ENCODE data around the gene TGFBI. TPM values are rescaled to one million over a fixed set of nuclear protein-coding genes. Genes with fewer than 3 reads are reported as not detected.
A peak's percentile ranks its signal among the peaks of the same experiment; 100 is the strongest.
"Not testable (repeated sequence)": the region's sequence is repeated elsewhere in the genome, so short reads cannot be mapped to it uniquely, and the experiment has no call there.

TGFBI gene
- total RNA-seq, 1 donor from 2014 or later, result 46.9 TPM

DNA sequence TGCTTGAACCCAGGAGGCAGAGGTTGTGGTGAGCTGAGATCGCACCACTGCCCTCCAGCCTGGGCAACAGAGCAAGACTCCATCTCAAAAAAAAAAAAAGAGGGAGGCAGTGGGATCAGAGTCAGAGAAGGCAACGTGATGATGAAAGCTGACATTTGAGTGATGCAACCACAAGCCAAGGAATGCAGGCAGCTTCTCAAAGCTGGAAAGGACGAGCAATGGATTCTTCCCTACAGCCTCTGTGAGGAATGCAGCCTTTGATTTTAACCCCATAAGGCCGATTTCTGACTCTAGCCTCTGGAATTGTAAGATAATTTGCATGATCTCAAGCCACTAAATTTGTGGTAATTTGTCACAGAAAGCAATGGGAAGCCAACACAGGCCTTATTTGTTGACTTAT lies 9.8 kb downstream of the TGFBI start:
- DNase-seq (ENCODE audit: low spot score), result no peak
- intact Hi-C loops (cut with DNase I), result loop anchor here (10.0 kb wide), 1 partner anchor 46 kb away; no protein-coding TSS in a partner anchor

DNA sequence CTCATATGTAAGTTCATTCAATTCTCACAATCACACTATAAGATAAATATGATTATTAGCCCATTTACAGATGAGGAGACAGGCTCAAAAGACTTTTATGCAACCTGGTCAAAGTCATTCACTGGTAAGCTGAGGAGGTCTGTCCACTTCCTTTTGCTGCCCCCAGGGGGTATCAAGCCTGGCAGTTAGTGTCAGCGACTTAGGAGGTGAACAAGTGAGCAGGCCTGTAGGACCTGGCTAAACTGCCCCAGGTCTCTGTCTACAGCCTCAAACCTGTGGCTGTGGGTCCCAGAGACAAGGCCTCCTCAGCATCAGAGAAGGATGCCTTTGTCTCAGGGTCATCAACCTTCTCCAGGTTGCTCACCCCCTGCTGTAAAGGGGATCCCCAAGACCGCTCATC lies 10.4 kb downstream of the TGFBI start:
- intact Hi-C loops (cut with DNase I), result loop anchor here (10.0 kb wide), 1 partner anchor 46 kb away; no protein-coding TSS in a partner anchor

GRCh38 chr5:136040746-136041415 lies 12.1 kb downstream of the TGFBI start:
- DNase-seq (ENCODE audit: low spot score), result peak; percentile 24
- intact Hi-C loops (cut with DNase I), result no loop called here

More for the DNA sequence above, 10.4 kb downstream of the TGFBI start:
- DNase-seq (ENCODE audit: low spot score), result no peak

DNA sequence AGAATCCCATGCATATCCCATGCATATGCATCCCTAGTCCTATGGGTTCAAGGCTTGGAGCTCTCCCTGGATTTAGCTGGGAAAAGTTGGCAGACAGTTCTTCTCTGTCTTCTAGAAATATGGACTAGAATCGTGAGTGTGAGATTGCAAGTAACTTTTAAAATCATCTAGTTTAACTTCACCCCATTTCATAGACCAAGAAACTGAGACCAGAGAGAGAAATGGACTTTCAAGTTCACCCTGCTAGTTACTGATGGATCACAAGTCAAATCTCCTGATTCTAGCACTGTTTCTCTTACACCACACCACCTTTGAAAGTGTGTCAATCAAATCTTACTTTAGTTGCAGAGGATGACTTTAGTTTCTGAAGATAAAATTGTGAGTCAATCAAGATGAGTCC lies 13.4 kb downstream of the TGFBI start:
- intact Hi-C loops (cut with DNase I), result no loop called here

DNA sequence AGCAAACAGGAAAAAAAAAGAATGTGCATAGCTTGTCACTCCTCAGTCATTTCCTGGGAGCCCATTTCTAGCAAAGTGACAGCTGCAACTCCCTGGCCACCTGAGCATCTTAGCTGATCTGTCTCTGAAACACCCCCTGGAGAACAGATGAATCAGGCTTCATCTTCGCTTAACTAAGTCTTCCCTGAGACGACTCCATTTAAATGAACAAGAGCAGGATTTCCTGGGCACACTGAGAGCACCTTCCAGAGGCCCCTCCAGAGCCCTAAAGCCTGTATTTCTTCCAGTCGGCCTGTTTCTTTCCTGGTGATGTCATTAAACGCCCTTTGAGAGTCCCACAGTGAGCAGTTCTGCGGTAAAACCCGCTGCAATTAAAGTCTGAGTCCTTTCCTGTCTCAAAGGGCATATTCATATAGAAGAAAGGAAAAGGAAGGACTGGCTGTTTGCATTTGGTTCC lies 13.9 kb downstream of the TGFBI start:
- no peak for DNase-seq (ENCODE audit: low spot score)
- intact Hi-C loops (cut with DNase I), result no loop called here

More for the DNA sequence above, 13.4 kb downstream of the TGFBI start:
- no peak for DNase-seq (ENCODE audit: low spot score)

- intact Hi-C loops (cut with DNase I), result no loop called here
These were observed 14.8 kb downstream of the TGFBI start for GRCh38 chr5:136043551-136043950.

DNA sequence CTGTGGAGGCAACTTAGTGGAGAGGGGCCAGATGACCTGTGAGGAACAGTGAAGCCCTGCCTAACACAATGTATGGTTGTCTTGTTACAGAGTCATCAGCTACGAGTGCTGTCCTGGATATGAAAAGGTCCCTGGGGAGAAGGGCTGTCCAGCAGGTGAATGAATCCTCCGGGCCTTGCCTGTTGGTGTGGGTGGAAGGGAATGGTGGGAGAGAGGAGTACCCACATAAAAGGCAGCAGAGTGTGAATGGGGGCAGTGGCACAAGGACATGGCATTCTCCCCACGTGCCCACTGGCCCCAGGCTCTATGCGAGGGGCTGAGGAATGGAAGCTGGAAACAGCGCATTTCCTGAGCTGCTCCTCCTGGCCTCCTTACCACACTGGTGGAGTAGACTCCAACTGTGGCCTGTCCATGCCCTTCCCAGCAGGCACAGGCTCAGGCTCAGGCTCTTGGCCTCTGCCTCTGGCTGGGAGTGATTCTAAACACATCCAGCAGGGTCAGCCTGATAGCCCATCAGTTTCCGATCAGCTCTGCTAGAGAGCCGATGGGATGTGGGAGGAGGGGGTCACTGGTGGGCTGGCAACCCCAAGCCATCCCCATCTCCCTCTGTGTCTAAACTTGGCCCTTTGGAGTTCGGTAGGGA lies 15.3 kb downstream of the TGFBI start:
- intact Hi-C loops (cut with DNase I), result no loop called here
- peak; percentile 71 for DNase-seq (ENCODE audit: low spot score)

More at GRCh38 chr5:136043551-136043950, 14.8 kb downstream of the TGFBI start:
- peak; percentile 22 for DNase-seq (ENCODE audit: low spot score)

GRCh38 chr5:136045026-136045425 lies 16.2 kb downstream of the TGFBI start:
- peak; percentile 64 for DNase-seq (ENCODE audit: low spot score)
- intact Hi-C loops (cut with DNase I), result not testable (repeated sequence)

DNA sequence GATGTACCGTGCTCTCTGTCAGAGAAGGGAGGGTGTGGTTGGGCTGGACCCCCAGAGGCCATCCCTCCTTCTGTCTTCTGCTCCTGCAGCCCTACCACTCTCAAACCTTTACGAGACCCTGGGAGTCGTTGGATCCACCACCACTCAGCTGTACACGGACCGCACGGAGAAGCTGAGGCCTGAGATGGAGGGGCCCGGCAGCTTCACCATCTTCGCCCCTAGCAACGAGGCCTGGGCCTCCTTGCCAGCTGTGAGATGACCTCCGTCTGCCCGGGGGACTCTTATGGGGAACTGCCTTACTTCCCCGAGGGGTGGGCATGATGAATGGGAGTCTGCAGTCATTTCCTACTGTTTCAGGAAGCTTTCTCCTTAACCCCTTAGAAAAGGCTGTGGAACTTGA lies 17.5 kb downstream of the TGFBI start:
- DNase-seq (ENCODE audit: low spot score), result peak; percentile 65
- intact Hi-C loops (cut with DNase I), result no loop called here

DNA sequence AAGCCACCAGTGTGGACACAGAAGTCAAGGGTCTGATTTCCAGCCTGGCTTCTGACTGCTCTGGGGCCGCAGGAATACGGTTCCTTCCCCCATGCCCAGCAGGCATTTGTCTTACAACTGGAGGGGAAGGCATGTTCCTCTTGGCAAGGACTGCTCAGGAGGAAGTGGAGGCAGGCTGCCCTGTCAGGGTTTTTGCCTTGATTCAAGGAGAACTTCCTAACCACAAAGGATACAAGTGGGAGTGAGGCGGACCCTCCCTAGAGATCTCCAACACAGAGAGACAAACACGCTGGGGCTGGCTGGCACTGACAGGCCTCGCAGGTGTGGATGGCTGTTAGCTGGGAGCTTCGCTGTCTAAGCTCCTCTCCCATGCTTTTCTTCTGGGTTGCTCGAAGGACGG lies 19.1 kb downstream of the TGFBI start:
- peak; percentile 71 for DNase-seq (ENCODE audit: low spot score)
- intact Hi-C loops (cut with DNase I), result no loop called here

DNA sequence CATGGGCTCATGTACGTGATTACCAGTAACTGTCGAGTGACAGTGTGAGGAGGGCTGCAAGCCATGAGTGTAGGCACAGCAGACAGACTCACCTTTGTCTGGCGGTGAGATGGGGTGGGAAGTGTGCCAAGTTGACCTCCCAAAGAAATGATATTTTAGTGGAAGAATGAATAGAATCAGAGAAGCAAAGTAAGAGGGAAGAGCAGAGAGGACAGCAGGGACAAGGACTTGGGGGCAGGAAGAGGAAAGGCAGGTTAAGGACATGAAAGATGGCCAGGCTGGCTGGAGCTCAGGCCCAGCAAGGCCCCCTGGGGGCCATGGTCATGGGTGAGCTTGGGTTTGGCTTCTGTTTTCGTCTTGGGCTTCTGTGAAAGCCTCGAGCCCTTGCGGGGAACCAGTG lies 20.2 kb downstream of the TGFBI start:
- DNase-seq (ENCODE audit: low spot score), result peak; percentile 63
- intact Hi-C loops (cut with DNase I), result no loop called here

GRCh38 chr5:136051486-136052220 lies 22.9 kb downstream of the TGFBI start:
- intact Hi-C loops (cut with DNase I), result no loop called here
- DNase-seq (ENCODE audit: low spot score), result peak; percentile 51

DNA sequence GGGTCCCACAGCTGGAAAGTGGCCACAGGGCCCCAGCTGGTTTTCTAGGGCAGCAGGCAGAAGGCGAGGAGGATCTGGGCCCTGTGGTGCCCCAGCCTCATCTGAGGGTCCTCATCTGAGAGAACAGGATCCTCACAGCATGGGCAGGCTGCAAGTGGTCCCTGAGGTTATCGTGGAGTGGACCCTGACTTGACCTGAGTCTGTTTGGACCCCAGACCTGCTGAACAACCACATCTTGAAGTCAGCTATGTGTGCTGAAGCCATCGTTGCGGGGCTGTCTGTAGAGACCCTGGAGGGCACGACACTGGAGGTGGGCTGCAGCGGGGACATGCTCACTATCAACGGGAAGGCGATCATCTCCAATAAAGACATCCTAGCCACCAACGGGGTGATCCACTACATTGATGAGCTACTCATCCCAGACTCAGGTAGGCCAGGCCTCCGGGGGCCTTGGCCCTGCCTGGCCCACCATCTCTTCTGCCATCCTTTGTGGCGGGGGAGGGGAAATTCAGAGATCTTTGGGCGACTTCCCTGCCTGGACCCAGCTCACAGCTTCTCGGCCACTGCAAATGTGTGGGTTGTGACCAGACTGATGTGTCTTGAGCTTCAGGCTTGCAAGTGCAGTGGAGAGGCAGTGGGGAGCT lies 24.0 kb downstream of the TGFBI start:
- intact Hi-C loops (cut with DNase I), result no loop called here

DNA sequence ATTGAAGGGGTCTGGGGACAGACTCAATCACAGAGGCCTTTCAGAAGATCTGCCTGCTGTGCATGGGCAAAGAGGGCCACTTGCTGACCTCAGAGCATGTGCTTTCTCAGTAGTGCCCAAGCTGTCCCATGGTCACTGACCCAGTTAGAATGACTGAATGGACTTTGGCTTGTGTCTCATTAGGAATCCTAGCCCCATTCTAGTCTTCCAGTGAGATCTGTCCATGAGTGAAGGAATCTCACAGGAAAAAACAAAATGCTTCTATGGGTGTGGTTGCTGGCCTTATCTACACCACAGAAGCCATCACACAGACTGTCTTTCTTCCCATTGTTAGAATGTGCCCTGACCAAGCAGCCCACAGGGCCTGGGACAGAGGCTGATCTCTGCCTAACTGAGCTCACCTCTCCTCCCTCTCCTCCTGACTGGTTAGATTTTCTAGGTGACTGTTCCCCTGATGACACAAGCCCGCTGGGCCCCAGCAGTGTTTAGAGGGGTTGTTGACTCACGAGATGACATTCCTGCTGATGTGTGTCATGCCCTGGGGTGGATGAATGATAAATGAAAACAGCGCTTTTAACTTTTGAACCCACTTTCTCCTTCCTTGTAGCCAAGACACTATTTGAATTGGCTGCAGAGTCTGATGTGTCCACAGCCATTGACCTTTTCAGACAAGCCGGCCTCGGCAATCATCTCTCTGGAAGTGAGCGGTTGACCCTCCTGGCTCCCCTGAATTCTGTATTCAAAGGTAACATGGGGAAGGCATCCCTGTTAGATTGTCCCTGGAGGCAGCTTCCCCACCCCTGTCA lies 24.8 kb downstream of the TGFBI start:
- intact Hi-C loops (cut with DNase I), result no loop called here
- DNase-seq (ENCODE audit: low spot score), result peak; percentile 63

More for the DNA sequence above, 24.0 kb downstream of the TGFBI start:
- DNase-seq (ENCODE audit: low spot score), result peak; percentile 60

GRCh38 chr5:136054142-136055019 lies 25.6 kb downstream of the TGFBI start:
- DNase-seq (ENCODE audit: low spot score), result no peak
- intact Hi-C loops (cut with DNase I), result no loop called here

DNA sequence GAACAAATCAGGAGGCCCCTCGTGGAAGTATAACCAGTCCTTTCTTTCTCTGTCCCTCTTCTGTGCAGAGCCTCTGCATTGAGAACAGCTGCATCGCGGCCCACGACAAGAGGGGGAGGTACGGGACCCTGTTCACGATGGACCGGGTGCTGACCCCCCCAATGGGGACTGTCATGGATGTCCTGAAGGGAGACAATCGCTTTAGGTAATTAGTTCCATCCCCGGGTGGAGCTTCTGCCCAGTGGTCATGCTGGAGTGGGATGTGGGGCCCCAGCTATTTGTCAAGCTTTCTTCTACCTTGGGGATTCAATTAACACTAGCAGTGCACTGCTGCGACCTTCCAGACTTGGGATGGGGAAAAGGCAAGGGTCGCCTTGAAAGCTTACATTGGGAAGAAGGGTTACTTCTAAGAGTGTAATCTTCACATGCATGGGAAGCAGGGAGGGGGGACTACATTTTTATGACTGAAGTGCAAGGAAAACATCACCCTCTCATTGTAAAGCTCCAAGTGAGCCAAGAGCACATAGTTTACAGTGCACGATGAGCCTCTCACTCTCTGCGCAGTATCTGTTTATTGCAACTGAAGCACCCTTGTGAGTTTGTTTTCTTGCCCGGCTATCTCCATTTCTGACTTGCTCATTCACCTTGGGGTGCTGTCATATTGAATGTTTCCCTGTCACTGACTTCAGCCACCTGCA lies 27.0 kb downstream of the TGFBI start:
- intact Hi-C loops (cut with DNase I), result no loop called here
- DNase-seq (ENCODE audit: low spot score), result peak; percentile 22

DNA sequence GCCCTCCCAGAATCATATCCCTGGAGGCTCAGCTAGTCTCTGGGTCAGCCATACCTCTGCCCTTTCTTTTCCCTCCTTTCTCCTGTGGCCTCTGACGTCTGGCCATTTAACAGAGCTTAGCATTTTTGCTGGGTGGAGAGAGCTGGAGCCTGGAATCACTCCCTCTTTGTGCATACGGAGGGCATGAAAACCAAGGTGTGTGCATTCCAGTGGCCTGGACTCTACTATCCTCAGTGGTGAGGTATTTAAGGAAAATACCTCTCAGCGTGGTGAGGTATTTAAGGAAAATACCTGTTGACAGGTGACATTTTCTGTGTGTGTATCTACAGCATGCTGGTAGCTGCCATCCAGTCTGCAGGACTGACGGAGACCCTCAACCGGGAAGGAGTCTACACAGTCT lies 27.5 kb downstream of the TGFBI start:
- intact Hi-C loops (cut with DNase I), result no loop called here
- DNase-seq (ENCODE audit: low spot score), result peak; percentile 17
